ENCODE data around the gene SEPHS1.

DNA sequence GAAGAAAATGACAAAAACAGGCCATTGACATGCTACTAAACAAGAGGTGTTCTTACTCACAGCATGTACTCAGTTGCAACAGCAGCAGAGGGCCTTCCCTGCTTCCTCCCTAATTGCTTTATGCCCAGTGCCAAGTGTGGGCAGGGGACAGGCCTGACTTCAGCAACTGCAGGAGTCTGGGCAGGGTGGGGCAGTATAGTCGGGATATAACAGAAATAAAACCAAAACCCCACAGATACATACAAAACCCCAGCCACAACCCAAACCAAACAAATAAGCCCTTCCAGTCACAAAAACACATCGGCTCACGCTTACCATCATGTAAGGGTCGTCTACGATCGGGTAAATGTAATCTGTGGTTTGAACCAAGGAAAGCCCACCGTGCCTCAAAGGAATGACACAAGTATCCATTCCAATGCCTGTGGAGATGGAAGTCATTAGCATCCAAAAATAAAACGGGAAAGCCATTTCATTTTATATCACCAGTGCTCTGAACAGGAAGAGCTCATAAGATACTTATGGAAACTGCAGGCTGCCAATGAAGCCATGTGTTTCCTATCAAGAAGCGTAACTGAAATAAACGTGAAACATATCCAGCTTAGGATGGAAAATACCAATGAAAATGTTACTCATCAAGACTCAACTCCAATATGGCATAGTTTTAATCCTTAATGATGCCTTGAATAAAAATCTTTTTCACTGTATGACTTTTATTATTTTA is 9.5 kb downstream of the SEPHS1 start:
- TF ChIP-seq POLR2AphosphoS5 (IDR thresholded peaks at IDR 0.05; ENCODE audit: low read depth, low read length) (no peak), TAF1 (IDR thresholded peaks at IDR 0.05; ENCODE audit: low read depth, low read length) (no peak), POLR2A (IDR thresholded peaks at IDR 0.05; ENCODE audit: low read depth, low read length) (no peak), SPI1 (IDR thresholded peaks at IDR 0.05; ENCODE audit: low read depth, low read length) (no peak), PAX5 (IDR thresholded peaks at IDR 0.05; ENCODE audit: insufficient read depth, low read length, severe bottlenecking) (no peak)
